ENCODE measurements around the gene FSIP1. TPM values are rescaled to one million over a fixed set of nuclear protein-coding genes. Genes with fewer than 3 reads are reported as not detected.

FSIP1 gene
- total RNA-seq, 1 donor from 2014 or later: 5.5 TPM

DNA sequence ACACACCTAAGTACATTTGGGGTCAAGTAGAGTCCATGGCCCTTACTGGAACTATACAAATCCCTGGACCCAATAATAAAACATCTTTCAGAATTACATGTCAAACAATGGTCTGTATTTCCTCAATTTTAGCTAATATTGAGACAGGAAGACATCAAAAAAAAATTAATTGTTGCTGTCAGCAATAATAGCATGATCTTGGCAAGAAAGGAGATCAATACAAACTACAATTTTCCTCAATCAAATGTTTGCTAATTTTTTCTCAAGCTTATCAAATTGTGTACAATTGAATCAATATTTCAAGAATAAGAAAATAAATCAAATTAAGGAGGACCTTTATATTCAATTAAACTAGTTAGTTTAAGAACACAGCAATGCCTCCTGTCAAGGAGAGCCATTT lies 62.6 kb downstream of the FSIP1 start:
- DNase-seq (ENCODE audit: low read depth): no peak

DNA sequence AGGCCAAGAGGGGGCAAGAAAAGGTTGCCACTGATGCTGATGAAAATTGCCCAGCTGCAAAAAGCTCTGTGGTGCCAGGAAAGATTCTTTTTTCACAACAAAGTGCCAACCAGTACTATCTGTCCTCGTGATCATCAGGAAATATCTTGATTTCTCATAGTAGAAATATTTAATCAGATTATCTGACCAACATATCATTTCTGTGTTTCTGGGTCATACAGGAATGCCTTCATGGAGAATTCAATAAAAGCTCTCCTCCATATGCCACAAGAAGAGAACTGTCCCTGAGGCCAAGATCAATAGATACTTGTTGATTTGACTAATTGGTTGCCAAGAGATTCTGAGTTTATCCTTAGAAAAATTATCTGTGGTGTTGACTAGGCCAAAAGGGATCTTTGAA lies 63.5 kb downstream of the FSIP1 start:
- no peak for DNase-seq (ENCODE audit: low read depth)

GRCh38 chr15:39717134-39717533 lies 65.5 kb downstream of the FSIP1 start:
- DNase-seq (ENCODE audit: low read depth): no peak

GRCh38 chr15:39714251-39714650 lies 68.4 kb downstream of the FSIP1 start:
- no peak for DNase-seq (ENCODE audit: low read depth)

DNA sequence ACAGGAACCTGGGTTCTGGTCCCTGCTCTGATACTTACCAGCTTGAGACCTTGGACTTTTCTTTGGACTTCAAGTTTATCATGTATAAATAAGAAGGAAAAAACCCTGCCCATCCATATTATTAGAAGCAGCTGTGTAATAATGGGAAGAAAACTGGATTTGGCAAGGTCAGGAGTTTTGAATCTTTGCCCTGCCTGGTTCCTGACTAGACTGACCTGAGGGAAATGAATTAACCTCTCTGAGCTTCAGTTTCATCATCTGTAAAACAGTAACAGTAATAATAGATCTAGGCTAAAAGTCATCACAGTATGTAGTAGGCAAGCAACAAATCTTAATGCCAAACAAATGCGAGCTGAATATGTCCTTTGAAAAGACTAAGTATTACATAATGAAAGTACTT lies 68.8 kb downstream of the FSIP1 start:
- no peak for DNase-seq (ENCODE audit: low read depth)

DNA sequence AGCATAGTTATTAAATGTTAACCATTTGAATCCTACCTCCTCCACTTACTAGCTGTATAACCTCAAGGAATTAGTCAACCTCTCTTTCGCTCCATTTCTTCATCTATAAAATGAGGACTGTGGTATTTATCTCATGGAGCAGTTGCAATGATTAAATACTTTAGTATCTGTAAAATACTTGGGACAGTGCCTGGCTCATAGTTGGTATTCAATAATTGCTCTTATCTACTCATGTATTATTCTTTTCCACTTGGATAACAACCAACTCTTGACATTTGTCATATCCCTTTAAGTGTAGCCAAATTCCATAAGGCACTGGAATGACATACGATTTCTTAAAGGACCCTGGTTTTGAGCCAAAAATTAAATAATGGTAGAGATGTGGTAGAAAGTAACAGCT lies 72.0 kb downstream of the FSIP1 start:
- DNase-seq (ENCODE audit: low read depth): no peak

- no peak for DNase-seq (ENCODE audit: low read depth)
These were observed 72.7 kb downstream of the FSIP1 start for GRCh38 chr15:39709941-39710340.

GRCh38 chr15:39706206-39706605 lies 76.4 kb downstream of the FSIP1 start:
- no peak for DNase-seq (ENCODE audit: low read depth)

GRCh38 chr15:39704689-39705088 lies 78.0 kb downstream of the FSIP1 start:
- DNase-seq (ENCODE audit: low read depth): peak; percentile 88

DNA sequence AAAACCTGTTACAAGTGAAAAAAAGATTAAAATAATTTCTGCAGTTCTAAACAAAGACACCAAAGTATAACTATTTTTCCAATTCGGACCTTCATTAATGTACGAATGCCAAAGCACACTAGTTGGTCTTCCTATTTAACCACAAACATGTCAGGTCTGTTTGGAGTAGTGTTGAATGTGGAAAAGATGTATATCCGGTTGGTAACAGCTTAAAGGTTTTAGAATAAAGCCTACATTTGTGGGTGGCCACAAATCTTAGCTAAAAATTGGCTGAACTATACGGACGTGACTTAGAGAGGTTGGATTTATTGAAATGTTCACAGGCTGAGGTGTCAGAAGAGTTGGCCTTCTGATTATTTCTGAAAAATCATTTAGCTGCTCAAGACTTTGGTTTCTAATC lies 78.4 kb downstream of the FSIP1 start:
- DNase-seq (ENCODE audit: low read depth): no peak

DNA sequence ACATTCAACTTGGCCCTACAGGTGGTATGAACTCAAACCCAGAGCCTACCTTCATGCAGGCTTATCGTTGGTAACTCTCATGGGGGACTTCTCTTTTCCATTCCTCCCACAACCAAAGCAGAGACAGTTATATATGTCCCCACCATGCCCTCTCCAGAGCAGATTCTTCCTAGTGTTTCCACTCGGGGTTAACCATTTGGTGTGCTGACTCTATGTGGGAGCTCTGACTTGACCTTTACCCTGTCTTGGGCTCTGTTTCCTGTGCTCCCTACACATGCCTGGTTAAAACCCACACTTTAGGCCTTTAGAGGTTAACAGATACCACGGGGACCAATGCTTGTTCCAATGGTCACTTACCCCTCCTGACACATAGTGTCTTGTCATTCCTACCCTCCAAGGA lies 80.7 kb downstream of the FSIP1 start:
- no peak for DNase-seq (ENCODE audit: low read depth)

DNA sequence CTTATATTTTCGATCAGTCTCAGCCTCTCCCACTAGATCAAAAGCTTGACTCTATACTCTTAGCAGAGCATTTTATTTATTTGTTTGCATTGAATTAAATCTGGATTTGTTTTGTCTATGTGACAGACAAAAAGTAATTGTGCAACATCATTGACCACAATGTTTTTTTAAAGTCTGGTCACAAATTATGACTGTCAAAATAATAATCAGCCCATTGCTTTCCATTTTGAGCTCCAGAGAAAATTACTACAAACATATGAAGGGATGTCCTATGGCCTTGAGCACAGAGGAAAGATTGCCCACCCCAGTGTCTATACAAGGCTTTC lies 82.3 kb downstream of the FSIP1 start:
- no peak for DNase-seq (ENCODE audit: low read depth)

DNA sequence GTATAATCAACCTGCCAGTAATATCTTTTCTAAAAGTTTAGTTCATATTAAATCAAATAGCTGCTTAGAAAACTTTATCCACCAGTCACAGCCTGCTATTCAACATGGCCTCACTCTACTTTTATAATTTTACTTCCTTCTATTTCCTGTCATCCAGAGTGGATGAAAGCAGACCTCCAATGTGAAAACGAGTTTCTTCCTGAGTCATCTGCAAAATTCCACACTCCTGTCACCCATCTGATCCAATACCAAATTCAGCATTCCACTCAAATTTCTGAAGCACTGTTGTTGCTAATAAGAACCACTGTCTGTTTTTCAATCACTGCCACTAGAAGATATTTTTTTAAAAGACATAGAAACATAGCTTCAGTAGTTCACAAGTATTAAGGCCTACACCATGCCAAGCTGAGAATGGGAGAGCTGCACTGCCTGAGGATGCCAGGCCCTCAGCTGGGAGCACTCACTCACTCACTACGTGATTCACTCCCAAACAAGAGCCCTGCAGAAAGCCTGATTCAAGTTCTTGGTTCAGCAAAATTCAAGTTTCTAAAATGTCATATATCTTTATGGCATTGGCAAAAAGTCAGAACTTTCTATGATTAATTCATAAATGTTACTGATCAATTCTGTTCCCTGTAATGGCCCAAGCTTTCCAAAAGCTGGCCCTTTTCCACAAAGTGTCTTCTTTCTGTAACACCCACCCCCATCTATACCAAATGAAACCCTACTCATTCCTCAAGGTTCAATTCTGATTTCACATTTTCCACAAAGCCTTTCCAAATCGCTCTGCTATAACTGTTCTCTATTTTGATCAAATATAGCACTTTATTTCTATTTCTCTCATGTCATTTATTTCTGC lies 82.9 kb downstream of the FSIP1 start:
- DNase-seq (ENCODE audit: low read depth): no peak

GRCh38 chr15:39698444-39699390 lies 83.9 kb downstream of the FSIP1 start:
- no peak for DNase-seq (ENCODE audit: low read depth)

DNA sequence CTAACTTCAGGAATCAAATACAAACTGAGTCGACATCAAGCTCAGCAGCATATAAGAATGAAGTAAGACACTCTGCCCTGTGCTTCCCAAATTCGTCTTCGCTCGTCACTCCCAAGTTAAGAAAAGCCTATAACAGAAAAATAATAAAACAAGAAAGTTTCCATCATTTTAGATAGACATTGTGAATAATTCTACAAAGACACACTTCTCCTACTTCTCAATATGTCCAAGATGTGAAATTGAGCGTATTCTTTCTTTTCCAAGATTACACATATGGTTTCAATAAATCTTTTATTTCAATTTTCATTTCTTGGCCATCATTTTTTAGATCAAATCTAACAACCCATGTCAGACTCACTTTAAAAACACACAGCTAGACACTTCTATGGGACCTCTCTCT lies 85.1 kb downstream of the FSIP1 start:
- DNase-seq (ENCODE audit: low read depth): no peak

- DNase-seq (ENCODE audit: low read depth): no peak
These were observed 86.8 kb downstream of the FSIP1 start for GRCh38 chr15:39695793-39696192.

- peak; percentile 91 for DNase-seq (ENCODE audit: low read depth)
These were observed 90.0 kb downstream of the FSIP1 start for GRCh38 chr15:39692356-39693327.

DNA sequence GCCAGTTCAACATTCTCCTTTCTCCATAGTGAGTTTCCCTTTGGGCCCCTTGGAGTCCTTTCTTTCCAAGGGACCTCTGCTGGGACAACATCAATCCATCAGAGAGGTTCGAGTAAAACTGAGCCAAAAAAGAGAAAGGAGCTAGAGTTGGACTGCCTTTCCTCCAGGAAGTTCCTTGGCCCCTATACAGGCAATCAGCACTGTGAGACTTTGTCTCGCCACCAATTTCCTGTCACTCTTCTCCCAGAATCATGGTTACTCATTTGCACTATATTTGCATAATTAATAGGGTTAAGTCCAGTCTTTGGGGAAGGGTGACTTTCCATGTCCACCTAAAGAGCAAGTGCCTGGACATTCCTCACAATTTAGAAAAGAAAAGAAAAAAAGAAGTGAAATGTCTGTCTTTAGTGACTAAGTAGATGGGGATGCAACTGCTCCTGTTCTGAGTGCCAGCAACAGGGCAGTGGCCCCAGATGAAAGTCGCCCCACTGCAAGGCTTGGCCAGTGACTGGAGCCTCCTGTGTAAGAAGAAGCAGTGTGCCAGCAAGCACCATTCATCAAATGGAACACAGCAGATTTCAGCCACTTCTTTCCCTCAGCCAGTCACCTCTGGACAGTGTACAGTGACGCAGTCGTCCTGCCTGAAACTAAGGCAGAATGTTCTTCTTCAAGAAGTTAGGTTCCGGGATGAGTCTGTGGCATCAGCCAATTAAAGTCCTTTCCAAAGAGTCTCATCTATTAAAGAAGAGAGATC lies 91.6 kb downstream of the FSIP1 start:
- no peak for DNase-seq (ENCODE audit: low read depth)

GRCh38 chr15:39687965-39688364 lies 94.7 kb downstream of the FSIP1 start:
- DNase-seq (ENCODE audit: low read depth): no peak

- DNase-seq (ENCODE audit: low read depth): peak; percentile 56
These were observed 96.5 kb downstream of the FSIP1 start for GRCh38 chr15:39685999-39686613.

GRCh38 chr15:39685367-39685766 lies 97.3 kb downstream of the FSIP1 start:
- DNase-seq (ENCODE audit: low read depth): no peak
